ENCODE results near the gene SNAP23.
A peak's percentile ranks its signal among the peaks of the same experiment; 100 is the strongest.

Gene SNAP23

DNA sequence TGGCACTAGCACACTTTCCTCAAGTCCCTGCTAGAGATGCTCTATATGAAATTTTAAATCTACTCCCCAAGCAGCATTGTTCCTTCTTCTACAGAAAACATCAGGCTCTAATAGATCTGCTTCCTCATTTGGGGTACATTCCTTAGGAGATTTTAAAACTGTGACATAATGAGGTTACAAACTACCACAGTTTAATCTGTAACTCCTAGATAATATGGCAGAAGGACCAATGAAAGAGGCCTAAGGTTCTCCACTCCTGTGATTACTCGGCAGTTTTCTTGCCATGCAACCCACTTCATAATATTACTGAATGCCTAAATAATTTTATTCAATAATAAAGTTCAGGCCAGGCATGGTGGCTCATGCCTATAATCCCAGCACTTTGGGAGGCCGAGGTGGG lies 20.6 kb upstream of the SNAP23 start:
- no peak for DNase-seq (ENCODE audit: low read depth in 1 of 2, low spot score in 1 of 2)
- in situ Hi-C loops (cut with HindIII; ENCODE audit: low pct_unique_long_range_greater_than_20kb, low sequenced_read_pairs): no loop called here
- no peak for TF ChIP-seq JUND (IDR thresholded peaks at IDR 0.05; ENCODE audit: low read depth)

DNA sequence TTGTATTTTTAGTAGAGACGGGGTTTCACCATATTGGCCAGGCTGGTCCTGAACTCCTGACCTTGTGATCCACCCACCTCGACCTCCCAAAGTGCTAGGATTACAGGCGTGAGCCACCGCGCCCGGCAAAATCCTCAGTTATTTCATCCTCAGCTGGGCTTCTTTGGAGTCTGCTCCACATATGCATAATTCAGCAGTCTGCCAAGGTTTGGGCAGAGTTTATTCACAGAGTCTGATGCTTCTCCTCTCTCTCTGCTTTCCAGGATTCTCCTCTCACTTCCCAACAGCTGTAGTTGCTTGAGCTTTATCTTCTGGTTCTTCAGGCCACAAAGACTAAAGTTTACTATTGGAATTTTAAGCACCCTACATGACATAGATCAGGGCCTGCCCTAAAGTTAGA lies 12.7 kb upstream of the SNAP23 start:
- DNase-seq (ENCODE audit: low read depth in 1 of 2, low spot score in 1 of 2): no peak
- in situ Hi-C loops (cut with HindIII; ENCODE audit: low pct_unique_long_range_greater_than_20kb, low sequenced_read_pairs): no loop called here
- TF ChIP-seq JUND (IDR thresholded peaks at IDR 0.05; ENCODE audit: low read depth): no peak

DNA sequence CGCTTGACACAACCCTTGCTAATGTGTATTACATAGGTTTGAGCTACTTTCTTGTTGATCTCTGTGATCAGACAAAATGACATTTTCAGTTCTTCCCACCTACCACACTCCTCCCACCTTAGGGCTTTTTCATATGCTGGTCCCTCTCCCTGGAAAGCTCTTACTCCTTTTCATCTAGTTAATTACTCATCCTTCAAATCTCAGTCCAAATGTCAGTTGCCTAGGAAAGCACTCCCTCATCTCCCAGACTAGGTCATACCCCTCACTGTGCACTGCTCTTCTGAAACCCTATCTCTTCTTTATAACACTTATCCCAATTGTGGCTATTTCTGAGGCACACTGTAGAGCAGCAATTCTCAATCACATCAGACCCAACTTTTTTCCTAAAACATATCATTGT lies 11.8 kb upstream of the SNAP23 start:
- no peak for TF ChIP-seq JUND (IDR thresholded peaks at IDR 0.05; ENCODE audit: low read depth)
- in situ Hi-C loops (cut with HindIII; ENCODE audit: low pct_unique_long_range_greater_than_20kb, low sequenced_read_pairs): no loop called here
- no peak for DNase-seq (ENCODE audit: low read depth in 1 of 2, low spot score in 1 of 2)

DNA sequence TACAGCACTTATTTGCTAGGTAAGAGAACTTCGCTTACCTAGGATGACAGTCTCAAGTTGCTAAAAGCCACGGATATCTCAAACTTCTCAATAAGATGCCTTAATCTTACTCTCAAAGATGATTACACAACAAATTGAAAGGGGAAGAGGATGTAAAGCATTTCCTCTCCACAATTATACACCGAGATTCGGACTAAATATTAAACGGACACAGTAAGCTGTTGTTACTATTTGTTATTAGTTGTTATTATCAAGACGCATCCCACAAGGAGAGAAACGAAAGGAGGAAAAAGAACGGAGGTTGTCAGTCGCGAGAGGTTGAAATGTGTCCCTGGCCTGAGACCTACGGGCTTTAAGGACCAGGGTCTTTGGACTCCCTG lies 5.2 kb upstream of the SNAP23 start:
- no peak for TF ChIP-seq JUND (IDR thresholded peaks at IDR 0.05; ENCODE audit: low read depth)

DNA sequence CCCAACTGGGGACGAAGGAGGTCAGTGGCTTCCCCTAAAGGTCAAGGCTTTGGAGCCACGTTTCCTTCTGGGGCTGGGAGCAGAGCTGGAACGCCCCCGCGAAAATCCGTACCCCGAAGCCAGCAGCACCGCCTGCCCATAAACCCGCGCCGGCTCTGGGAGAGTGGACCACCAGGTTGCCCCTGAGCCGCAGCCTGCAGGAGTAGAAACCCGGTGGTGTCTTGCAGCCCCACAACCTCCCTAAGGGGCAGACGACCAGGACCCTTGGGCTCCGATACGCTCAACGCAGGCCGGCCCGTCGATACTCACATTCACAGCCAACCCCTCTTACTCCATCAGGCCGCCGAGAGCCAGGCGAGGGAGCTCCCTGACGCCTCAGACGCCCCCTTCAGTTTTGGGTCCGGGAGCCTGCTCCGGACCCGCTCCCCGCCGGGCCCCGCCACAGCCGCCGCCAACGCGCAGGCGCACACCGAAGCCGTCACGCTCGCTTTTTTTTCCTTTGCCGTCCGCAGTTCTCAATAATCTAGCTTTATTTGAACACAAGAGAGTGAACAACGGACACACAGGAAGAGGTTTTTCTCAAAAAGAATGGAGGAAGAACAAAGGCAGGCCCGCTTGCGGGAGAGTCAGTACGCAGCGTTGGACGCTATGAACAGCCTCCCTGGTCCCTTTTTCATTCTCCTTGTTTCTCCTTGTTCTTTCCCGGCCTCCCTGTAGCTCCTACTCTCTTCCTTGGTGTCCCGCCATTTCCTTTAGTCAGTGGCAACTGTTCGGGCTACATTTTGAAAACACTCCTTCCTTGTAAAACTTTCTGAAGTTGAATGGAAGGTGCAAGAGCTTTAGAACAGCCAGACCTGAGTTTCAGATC lies 4.5 kb upstream of the SNAP23 start, which contains the start of gene ZNF106:
Gene ZNF106 (minus strand): TSS at position 471 of the 868 bp plus-strand sequence. CDS start 18,852 bp downstream, outside the sequence.
- peak; percentile 53 to 92 for DNase-seq (ENCODE audit: low read depth in 1 of 2, low spot score in 1 of 2)
- in situ Hi-C loops (cut with HindIII; ENCODE audit: low pct_unique_long_range_greater_than_20kb, low sequenced_read_pairs): no loop called here
- TF ChIP-seq JUND (IDR thresholded peaks at IDR 0.05; ENCODE audit: low read depth): no peak

More for the DNA sequence above, 5.2 kb upstream of the SNAP23 start:
- in situ Hi-C loops (cut with HindIII; ENCODE audit: low pct_unique_long_range_greater_than_20kb, low sequenced_read_pairs): no loop called here
- DNase-seq (ENCODE audit: low read depth in 1 of 2, low spot score in 1 of 2): no peak

DNA sequence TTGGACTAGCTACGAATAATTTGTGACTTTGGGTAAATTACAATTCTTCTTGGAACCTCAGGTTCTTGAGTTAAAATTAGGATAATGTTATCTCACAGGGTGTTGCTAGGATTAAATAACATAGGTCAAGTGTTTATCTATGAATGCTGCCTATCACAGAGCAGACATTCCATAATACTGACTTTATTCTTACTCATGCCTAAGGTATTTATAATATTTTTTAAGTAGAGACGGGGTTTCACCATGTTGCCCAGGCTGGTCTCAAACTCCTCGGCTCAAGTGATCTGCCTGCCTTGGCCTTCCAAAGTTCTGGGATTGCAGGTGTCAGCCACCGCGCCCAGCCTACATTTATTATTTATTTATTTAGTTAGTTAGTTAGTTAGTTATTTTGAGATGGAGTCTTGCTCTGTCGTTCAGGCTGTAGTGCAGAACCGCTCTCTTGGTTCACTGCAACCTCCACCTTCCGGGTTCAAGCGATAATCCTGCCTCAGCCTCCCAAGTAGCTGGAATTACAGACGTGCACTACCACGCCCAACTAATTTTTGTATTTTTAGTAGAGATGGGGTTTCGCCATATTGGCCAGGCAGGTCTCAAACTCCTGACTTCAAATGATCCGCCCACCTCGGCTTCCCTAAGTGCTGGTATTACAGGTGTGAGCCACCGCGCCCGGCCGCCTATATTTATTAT lies 3.8 kb upstream of the SNAP23 start:
- in situ Hi-C loops (cut with HindIII; ENCODE audit: low pct_unique_long_range_greater_than_20kb, low sequenced_read_pairs): no loop called here
- no peak for DNase-seq (ENCODE audit: low read depth in 1 of 2, low spot score in 1 of 2)
- TF ChIP-seq JUND (IDR thresholded peaks at IDR 0.05; ENCODE audit: low read depth): no peak

DNA sequence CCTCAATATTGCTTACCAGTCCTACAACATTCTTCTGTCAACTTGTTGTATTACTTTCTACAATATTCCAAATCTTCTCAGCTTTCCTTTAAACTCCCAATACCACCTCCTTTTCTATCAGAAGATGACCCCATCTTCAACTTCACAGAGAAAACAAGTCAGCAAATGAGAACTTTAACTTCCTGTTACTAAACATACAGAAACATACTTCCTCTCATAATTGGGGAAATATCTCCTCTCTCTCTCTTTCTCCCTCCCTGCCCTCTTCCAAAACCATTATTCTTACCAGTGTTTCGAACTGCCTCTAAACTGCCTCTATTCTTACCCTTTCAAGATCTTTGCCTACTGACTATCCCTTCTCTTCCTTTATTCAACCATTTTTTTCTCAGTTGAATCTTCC lies 1.8 kb upstream of the SNAP23 start:
- no peak for DNase-seq (ENCODE audit: low read depth in 1 of 2, low spot score in 1 of 2)
- TF ChIP-seq JUND (IDR thresholded peaks at IDR 0.05; ENCODE audit: low read depth): no peak
- in situ Hi-C loops (cut with HindIII; ENCODE audit: low pct_unique_long_range_greater_than_20kb, low sequenced_read_pairs): no loop called here

DNA sequence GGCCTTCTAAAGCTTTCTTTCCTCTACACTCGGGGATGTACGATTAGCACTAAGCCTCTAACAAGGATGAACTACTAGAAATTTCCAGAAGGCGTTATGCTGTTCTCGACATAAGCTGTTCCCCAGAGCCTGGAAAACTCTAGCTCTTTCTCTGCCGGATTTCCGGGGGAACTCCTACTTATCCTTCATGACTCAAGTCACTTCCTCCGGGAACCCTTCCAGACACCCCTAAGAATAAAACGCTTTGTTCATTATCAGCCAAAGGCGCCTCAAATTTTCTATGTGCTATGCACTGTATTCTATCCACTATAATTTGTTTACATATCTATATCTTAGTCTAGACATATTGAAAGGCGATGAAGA lies 455 bp upstream of the SNAP23 start:
- in situ Hi-C loops (cut with HindIII; ENCODE audit: low pct_unique_long_range_greater_than_20kb, low sequenced_read_pairs): no loop called here
- DNase-seq (ENCODE audit: low read depth in 1 of 2, low spot score in 1 of 2): peak; percentile 16 to 70
- TF ChIP-seq JUND (IDR thresholded peaks at IDR 0.05; ENCODE audit: low read depth): no peak

DNA sequence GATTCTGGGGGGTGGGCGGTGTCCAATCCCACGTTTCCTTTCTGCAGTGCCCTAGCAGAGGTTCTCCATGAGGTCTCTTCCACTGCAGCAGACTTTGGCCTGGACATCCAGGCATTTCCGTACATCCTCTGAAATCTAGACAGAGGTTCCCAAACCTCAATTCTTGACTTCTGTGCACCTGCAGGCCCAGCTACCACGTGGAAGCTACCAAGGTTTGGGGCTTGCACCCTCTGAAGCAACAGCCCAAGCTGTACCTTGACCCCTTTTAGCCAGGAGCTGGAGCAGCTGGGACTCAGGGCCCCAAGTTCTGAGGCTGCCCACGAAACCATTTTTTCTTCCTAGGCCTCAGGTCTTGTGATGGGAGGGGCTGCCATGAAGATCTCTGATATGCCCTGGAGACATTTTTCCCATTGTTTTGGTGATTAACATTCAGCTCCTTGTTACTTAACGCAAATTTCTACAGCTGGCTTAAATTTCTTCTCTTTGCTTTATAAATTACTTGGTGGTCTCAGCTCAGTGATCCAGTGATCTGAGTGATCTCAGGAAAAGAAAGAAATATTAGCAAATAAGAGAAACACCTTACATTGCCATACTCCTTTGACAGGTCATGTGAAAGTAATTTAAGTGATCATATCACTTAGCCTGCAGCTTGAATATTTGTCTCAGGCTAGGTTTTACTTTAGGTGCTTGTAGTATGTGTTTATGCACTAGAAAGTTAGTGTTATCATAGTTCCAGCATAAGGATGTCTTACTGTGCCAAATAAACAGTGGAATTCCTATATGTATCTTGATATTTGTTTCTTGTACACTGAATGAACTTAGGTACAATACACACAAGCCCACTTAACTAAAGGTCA lies 3.0 kb downstream of the SNAP23 start:
- TF ChIP-seq JUND (IDR thresholded peaks at IDR 0.05; ENCODE audit: low read depth): no peak
- DNase-seq (ENCODE audit: low read depth in 1 of 2, low spot score in 1 of 2): no peak
- in situ Hi-C loops (cut with HindIII; ENCODE audit: low pct_unique_long_range_greater_than_20kb, low sequenced_read_pairs): no loop called here

DNA sequence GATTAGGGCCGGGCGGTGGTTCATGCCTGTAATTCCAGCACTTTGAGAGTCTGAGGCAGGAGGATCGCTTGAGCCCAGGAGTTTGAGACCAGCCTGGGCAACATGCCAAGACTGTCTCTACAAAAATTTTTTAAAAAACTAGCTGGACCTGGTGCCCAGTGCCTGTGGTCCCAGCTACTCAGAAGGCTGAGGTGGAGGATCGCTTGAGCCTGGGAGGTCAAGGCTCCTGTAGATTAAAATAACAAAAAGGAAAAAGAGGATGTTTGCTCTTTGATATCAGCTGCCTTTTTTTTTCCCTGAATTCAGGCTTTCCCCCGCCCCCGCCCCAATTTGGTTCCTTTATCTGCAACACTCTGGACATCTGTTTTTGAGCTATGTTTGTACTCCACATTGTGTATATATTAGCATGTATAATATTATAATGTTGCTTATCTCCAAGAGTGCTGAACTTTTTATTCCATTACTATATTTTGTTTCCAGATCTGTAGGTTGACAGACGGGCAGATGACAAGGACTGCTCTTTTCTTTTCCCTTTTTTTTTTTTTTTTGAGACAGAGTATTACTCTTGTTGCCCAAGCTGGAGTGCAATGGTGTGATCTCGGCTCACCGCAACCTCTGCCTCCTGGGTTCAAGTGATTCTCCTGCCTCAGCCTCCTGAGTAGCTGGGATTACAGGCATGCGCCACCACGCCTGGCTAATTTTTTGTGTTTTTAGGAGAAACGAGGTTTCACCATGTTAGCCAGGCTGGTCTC lies 4.6 kb downstream of the SNAP23 start:
- TF ChIP-seq JUND (IDR thresholded peaks at IDR 0.05; ENCODE audit: low read depth): no peak
- DNase-seq (ENCODE audit: low read depth in 1 of 2, low spot score in 1 of 2): no peak
- in situ Hi-C loops (cut with HindIII; ENCODE audit: low pct_unique_long_range_greater_than_20kb, low sequenced_read_pairs): no loop called here

DNA sequence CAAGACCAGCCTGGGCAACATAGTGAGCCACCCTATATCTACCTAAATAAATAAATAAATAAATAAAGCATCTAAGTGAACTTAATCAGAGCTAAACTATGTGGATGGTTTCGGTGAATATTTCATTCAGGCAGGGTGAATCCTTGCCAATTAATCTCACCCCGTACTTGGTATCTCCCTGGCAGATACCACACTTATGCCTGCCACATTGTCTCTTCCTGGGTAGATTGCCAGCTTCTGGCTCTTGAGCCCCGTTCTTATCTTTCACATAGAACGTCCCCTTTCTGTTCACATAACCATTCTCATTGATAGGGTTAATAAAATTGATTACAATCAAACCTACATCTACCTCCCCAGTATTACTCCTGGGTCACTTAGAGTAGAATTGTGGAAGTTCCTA lies 7.0 kb downstream of the SNAP23 start:
- TF ChIP-seq JUND (IDR thresholded peaks at IDR 0.05; ENCODE audit: low read depth): no peak
- DNase-seq (ENCODE audit: low read depth in 1 of 2, low spot score in 1 of 2): no peak
- in situ Hi-C loops (cut with HindIII; ENCODE audit: low pct_unique_long_range_greater_than_20kb, low sequenced_read_pairs): no loop called here

DNA sequence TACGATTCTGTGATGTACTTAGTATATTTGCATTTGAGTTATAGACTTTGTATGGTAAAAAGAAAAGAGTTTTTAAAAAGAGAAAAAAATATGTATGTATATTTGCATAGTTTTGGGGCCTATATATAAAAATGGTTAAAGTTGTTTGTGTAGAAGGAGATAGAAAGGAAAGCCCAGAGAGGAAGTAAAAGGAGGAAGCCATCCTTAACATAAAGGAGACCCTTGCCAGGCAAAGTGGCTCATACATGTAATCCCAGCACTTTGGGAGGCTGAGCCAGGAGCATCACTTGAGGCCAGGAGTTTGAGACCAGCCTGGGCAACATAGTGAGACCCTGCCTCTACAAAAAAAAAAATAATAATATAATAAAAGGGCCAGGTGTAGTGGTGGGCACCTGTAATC lies 8.4 kb downstream of the SNAP23 start:
- no peak for DNase-seq (ENCODE audit: low read depth in 1 of 2, low spot score in 1 of 2)
- in situ Hi-C loops (cut with HindIII; ENCODE audit: low pct_unique_long_range_greater_than_20kb, low sequenced_read_pairs): no loop called here
- TF ChIP-seq JUND (IDR thresholded peaks at IDR 0.05; ENCODE audit: low read depth): no peak

Data from T47D (cell line).